Neural cell (in vitro differentiated cells): ENCODE data around the gene SCN1A. TPM values are rescaled to one million over a fixed set of nuclear protein-coding genes. Genes with fewer than 3 reads are reported as not detected.

Experiments used
- H2AFZ ChIP-seq: fragments of 200-600, 300-800 bp; sonication (generic), shearing (Covaris generic); 2 replicates; pipeline ENCODE4 v1.6.0; 2014; ENCODE audit warnings: low read depth, mild to moderate bottlenecking, antibody characterized with exemption, low read length, moderate library complexity
- H3F3A ChIP-seq: fragments of 200-600 bp; shearing (Covaris generic); 2 replicates; pipeline ENCODE4 v1.6.1; 2016; ENCODE audit warnings: mild to moderate bottlenecking, moderate library complexity, mixed read lengths, antibody characterized with exemption, low read length; ENCODE audit not compliant: insufficient read depth, poor library complexity, severe bottlenecking
- H3K27ac ChIP-seq: fragments of 200-600, 300-800 bp; sonication (generic), shearing (Covaris generic); 2 replicates; pipeline ENCODE4 v1.5.1; 2014; ENCODE audit warnings: mild to moderate bottlenecking, low read length, moderate library complexity
- H3K27me3 ChIP-seq: fragments of 300-800, 200-600 bp; sonication (generic), shearing (Covaris generic); 2 replicates; pipeline ENCODE4 v1.6.0; 2014; ENCODE audit warnings: mild to moderate bottlenecking, low read depth, low read length, moderate library complexity; ENCODE audit not compliant: insufficient read depth
- H3K36me3 ChIP-seq: fragments of 300-800, 200-600 bp; sonication (generic), shearing (Covaris generic); 2 replicates; pipeline ENCODE4 v1.5.1; 2014; ENCODE audit warnings: mild to moderate bottlenecking, antibody characterized with exemption, low read length, moderate library complexity; ENCODE audit not compliant: insufficient read depth
- H3K4me2 ChIP-seq: fragments of 300-800, 200-600 bp; sonication (generic), shearing (Covaris generic); 2 replicates; pipeline ENCODE4 v1.6.0; 2014; ENCODE audit warnings: mild to moderate bottlenecking, low read length
- H3K4me3 ChIP-seq: fragments of 300-800, 200-600 bp; sonication (generic), shearing (Covaris generic); 2 replicates; pipeline ENCODE4 v1.5.1; 2014; ENCODE audit warnings: mild to moderate bottlenecking, low read length, moderate library complexity
- H3K79me2 ChIP-seq: fragments of 200-600 bp; shearing (Covaris generic); replicated peaks from 2 replicates; pipeline ENCODE4 v1.6.0; 2014; ENCODE audit warnings: mild to moderate bottlenecking, low read length, moderate library complexity; ENCODE audit not compliant: insufficient read depth
- H3K9ac ChIP-seq: fragments of 300-800, 200-600 bp; sonication (generic), shearing (Covaris generic); 2 replicates; pipeline ENCODE4 v1.6.1; 2016; ENCODE audit warnings: mild to moderate bottlenecking, low read length, mixed read lengths
- H3K9me2 ChIP-seq: fragments of 200-600 bp; shearing (Covaris generic); 2 replicates; pipeline ENCODE4 v1.6.1; 2016; ENCODE audit warnings: mild to moderate bottlenecking, low read length, mixed read lengths; ENCODE audit not compliant: insufficient read depth
- H3K9me3 ChIP-seq: fragments of 200-600, 300-800 bp; sonication (generic), shearing (Covaris generic); 2 replicates; pipeline ENCODE4 v1.6.1; 2016; ENCODE audit warnings: mild to moderate bottlenecking, mixed run types, low read length, moderate library complexity, mixed read lengths
- H4K20me1 ChIP-seq: fragments of 200-600 bp; shearing (Covaris generic); 2 replicates; pipeline ENCODE4 v1.6.1; 2016; ENCODE audit warnings: mild to moderate bottlenecking, mixed run types; ENCODE audit not compliant: insufficient read depth
- CTCF ChIP-seq: fragments of 450-650 bp; IDR thresholded peaks from 2 replicates; pipeline ENCODE4 v1.5.1; 2014; ENCODE audit warnings: antibody characterized with exemption, mild to moderate bottlenecking, moderate library complexity; ENCODE audit not compliant: poor library complexity, severe bottlenecking
- EP300 ChIP-seq: fragments of 450-650 bp; conservative IDR thresholded peaks from 2 replicates; pipeline ENCODE4 v1.6.1; 2014; ENCODE audit warnings: antibody characterized with exemption, mild to moderate bottlenecking, moderate library complexity; ENCODE audit not compliant: poor library complexity, severe bottlenecking
- EZH2 ChIP-seq: fragments of 200-600, 300-800 bp; shearing (Covaris generic), sonication (generic); IDR thresholded peaks from 2 replicates; pipeline ENCODE4 v1.6.1; 2014; ENCODE audit warnings: antibody characterized with exemption, low read length, borderline replicate concordance, mild to moderate bottlenecking; ENCODE audit not compliant: insufficient read depth, poor library complexity, severe bottlenecking
- MXI1 ChIP-seq: fragments of 450-650 bp; conservative IDR thresholded peaks from 2 replicates; pipeline ENCODE4 v1.6.1; 2014; ENCODE audit warnings: antibody characterized with exemption, mild to moderate bottlenecking; ENCODE audit not compliant: poor library complexity, severe bottlenecking
- POLR2AphosphoS5 ChIP-seq: IDR thresholded peaks from 2 replicates; pipeline ENCODE4 v1.6.1; 2012
- RAD21 ChIP-seq: fragments of 450-650 bp; conservative IDR thresholded peaks from 2 replicates; pipeline ENCODE4 v1.6.1; 2014; ENCODE audit warnings: antibody characterized with exemption, mild to moderate bottlenecking, moderate library complexity
- REST ChIP-seq: IDR thresholded peaks from 2 replicates; pipeline ENCODE4 v1.6.1; 2012; ENCODE audit warnings: borderline replicate concordance
- SMC3 ChIP-seq: fragments of 450-650 bp; conservative IDR thresholded peaks from 2 replicates; pipeline ENCODE4 v1.6.1; 2014; ENCODE audit warnings: antibody characterized with exemption, mild to moderate bottlenecking, moderate library complexity; ENCODE audit not compliant: poor library complexity
- TAF1 ChIP-seq: IDR thresholded peaks from 2 replicates; pipeline ENCODE4 v1.6.1; 2012; ENCODE audit warnings: low read depth
- polyA plus RNA-seq: library from polyadenylated mRNA; depleted of rRNA; stranded (reverse); fragments of >200 nt; gene quantifications from 2 replicates; pipeline ENCODE4 v1.2.3, GENCODE V29; 2014

SCN1A gene
- polyA plus RNA-seq, 1 donor from 2014 or later: 1.0 TPM

- no peak overlapping the region for H2AFZ ChIP-seq
- no peaks in the 10 kb centered on the region for H4K20me1 ChIP-seq
- H3F3A ChIP-seq: no peaks in the 10 kb centered on the region
- H3K27ac ChIP-seq: no peak overlapping the region
- H3K4me2 ChIP-seq: no peak overlapping the region
- H3K9ac ChIP-seq: no peak overlapping the region
- H3K9me2 ChIP-seq: no peaks in the 10 kb centered on the region
- H3K4me3 ChIP-seq: no peak overlapping the region
- TF ChIP-seq RAD21: no peak
- TF ChIP-seq EZH2: no peak
- TF ChIP-seq REST: no peak
- no peak for TF ChIP-seq SMC3
- no peak for TF ChIP-seq MXI1
- TF ChIP-seq EP300: no peak
- no peak for TF ChIP-seq TAF1
- no peak for TF ChIP-seq CTCF
- TF ChIP-seq POLR2AphosphoS5: no peak
- H3K9me3 ChIP-seq: no peaks in the 10 kb centered on the region
- H3K27me3 ChIP-seq: no peaks in the 10 kb centered on the region
- no peaks in the 10 kb centered on the region for H3K36me3 ChIP-seq
- no peaks in the 10 kb centered on the region for H3K79me2 ChIP-seq
Measured at GRCh38 chr2:166074430-166074829, 53.4 kb downstream of the SCN1A start.

GRCh38 chr2:166074011-166074410 is 53.8 kb downstream of the SCN1A start:
- no peak overlapping the region for H3K4me2 ChIP-seq
- no peak overlapping the region for H3K4me3 ChIP-seq
- H3K27ac ChIP-seq: no peak overlapping the region
- H3K9ac ChIP-seq: no peak overlapping the region
- H3K9me3 ChIP-seq: no peaks in the 10 kb centered on the region
- TF ChIP-seq EZH2 (no peak), TAF1 (no peak), REST (no peak), SMC3 (no peak), POLR2AphosphoS5 (no peak), MXI1 (no peak), RAD21 (no peak), EP300 (no peak), CTCF (no peak)
- H3K79me2 ChIP-seq: no peaks in the 10 kb centered on the region
- H3K27me3 ChIP-seq: no peaks in the 10 kb centered on the region
- H2AFZ ChIP-seq: no peak overlapping the region
- H3K36me3 ChIP-seq: no peaks in the 10 kb centered on the region
- no peaks in the 10 kb centered on the region for H3K9me2 ChIP-seq
- no peaks in the 10 kb centered on the region for H4K20me1 ChIP-seq
- H3F3A ChIP-seq: no peaks in the 10 kb centered on the region
